Panc1 (cell line): ENCODE data around the gene PSMD13. TPM values are rescaled to one million over a fixed set of nuclear protein-coding genes. Genes with fewer than 3 reads are reported as not detected.

Source experiments
- ATAC-seq: fragments of 200-7000 bp; cut with Tn5 transposase; 2 replicates; pipeline ENCODE4 v1.9.1; 2020; ENCODE audit warnings: mild to moderate bottlenecking, moderate library complexity
- BruUV-seq: library from RNA; stranded (reverse); fragments of 400-500 nt; replicated peaks from 2 replicates; lab custom pipeline; 2021; lab: Mats Ljungman, UMichigan
- CTCF ChIA-PET: fragments of 300-600 bp; sonication (Branson Sonifier 250); formaldehyde crosslinking; loops from one replicate; lab custom pipeline; 2022; ENCODE audit warnings: antibody characterized with exemption; lab: Charles Lee
- POLR2A ChIA-PET: fragments of 300-600 bp; sonication (Branson Sonifier 250); formaldehyde crosslinking; loops from one replicate; lab custom pipeline; 2022; ENCODE audit warnings: antibody characterized with exemption; lab: Charles Lee
- DNase-seq: peaks from one replicate; pipeline ENCODE4 v3.0.0-alpha.2; 2010; ENCODE audit warnings: low read depth, low spot score
- H3K27ac ChIP-seq: 2 replicates; pipeline ENCODE4 v1.5.1; 2011; ENCODE audit warnings: mild to moderate bottlenecking, low read length, inconsistent platforms
- H3K27me3 ChIP-seq: fragments of 200-500 bp; sonication (Bioruptor generic); 2 replicates; pipeline ENCODE4 v1.6.0; 2014; ENCODE audit warnings: low read length, inconsistent platforms; ENCODE audit not compliant: control insufficient read depth, insufficient read depth
- H3K36me3 ChIP-seq: fragments of 200-500 bp; sonication (Bioruptor generic); 2 replicates; pipeline ENCODE4 v1.5.1; 2014; ENCODE audit warnings: inconsistent platforms, mild to moderate bottlenecking, low read length, moderate library complexity; ENCODE audit not compliant: control insufficient read depth, insufficient read depth
- H3K4me1 ChIP-seq: 2 replicates; pipeline ENCODE4 v1.5.1; 2011; ENCODE audit warnings: inconsistent platforms, mild to moderate bottlenecking, low read length, moderate library complexity; ENCODE audit not compliant: control insufficient read depth, insufficient read depth
- H3K4me3 ChIP-seq, 2 experiments: 2 replicates each; pipeline ENCODE4 v1.5.1; 2011 to 2012; ENCODE audit warnings: low read depth in 2 of 2, low read length in 2 of 2, mild to moderate bottlenecking in 2 of 2, inconsistent platforms in 1 of 2, moderate library complexity in 1 of 2
- H3K9me3 ChIP-seq: fragments of 200-500 bp; sonication (Bioruptor generic); 2 replicates; pipeline ENCODE4 v1.5.1; 2014; ENCODE audit warnings: low read depth, mild to moderate bottlenecking, inconsistent platforms, low read length, moderate library complexity; ENCODE audit not compliant: control insufficient read depth, insufficient read depth
- POLR2AphosphoS5 ChIP-seq: IDR thresholded peaks from 2 replicates; pipeline ENCODE4 v1.6.1; 2012; ENCODE audit warnings: mild to moderate bottlenecking, low read depth, low read length, moderate library complexity
- SIN3A ChIP-seq: IDR thresholded peaks from 2 replicates; pipeline ENCODE4 v1.6.1; 2012; ENCODE audit warnings: low read depth, mild to moderate bottlenecking, low read length, moderate library complexity, borderline replicate concordance; ENCODE audit not compliant: insufficient read depth
- TCF7L2 ChIP-seq: IDR thresholded peaks from 2 replicates; pipeline ENCODE4 v1.6.1; 2011; ENCODE audit warnings: mild to moderate bottlenecking, low read depth, low read length, inconsistent platforms
- in situ Hi-C: cut with HindIII; loops from 2 replicates; pipeline ENCODE4 v1.10.0; 2016; ENCODE audit warnings: low sequenced_read_pairs, low pct_unique_long_range_greater_than_20kb
- intact Hi-C: fragments of 100-400 bp; cut with micrococcal nuclease; formaldehyde crosslinking; loops from one replicate; pipeline ENCODE4 v1.10.0; 2022; ENCODE audit not compliant: unreplicated experiment
- total RNA-seq: library from RNA; stranded (reverse); gene quantifications from one replicate; pipeline ENCODE4 v1.2.1, GENCODE V29; 2021; ENCODE audit not compliant: unreplicated experiment
- TF ChIP-seq, protein P1 (sequence below): fragments of 450-650 bp; IDR thresholded peaks from 2 replicates; pipeline ENCODE4 v1.5.1; 2017; ENCODE audit warnings: mild to moderate bottlenecking
- TF ChIP-seq, protein P2 (sequence below), 2 experiments: IDR thresholded peaks; 2 replicates each; pipeline ENCODE4 v1.6.1; 2011 to 2012; ENCODE audit warnings: low read depth in 2 of 2, control low read depth in 1 of 2, low read length in 1 of 2, mild to moderate bottlenecking in 1 of 2, moderate library complexity in 1 of 2; ENCODE audit not compliant: insufficient read depth in 1 of 2

PSMD13 gene
- total RNA-seq, 1 experiment from 2014 or later, result 271 TPM

DNA sequence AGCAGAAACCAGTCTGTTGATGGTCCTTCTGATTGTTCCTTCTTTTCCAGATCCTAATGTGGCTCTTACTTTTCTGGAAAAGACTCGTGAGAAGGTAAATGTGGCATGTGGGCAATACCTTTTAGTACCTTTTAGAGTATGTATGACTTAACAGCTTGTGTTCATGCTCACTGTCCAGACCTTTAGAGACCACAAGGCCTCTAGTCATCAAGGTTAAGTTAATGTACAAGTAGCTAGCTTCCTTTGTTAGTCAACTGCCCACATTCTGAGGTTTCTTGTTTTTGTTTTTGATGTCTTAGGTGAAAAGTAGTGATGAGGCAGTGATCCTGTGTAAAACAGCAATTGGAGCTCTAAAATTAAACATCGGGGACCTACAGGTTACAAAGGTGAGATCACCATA is 7.6 kb downstream of the PSMD13 start:
- peaks cover under 1% of the 10 kb centered on the region; the same call in 1 of the 2 replicates for H3K4me1 ChIP-seq
- intact Hi-C loops (no loop called here), in situ Hi-C loops (no loop called here)
- TF ChIP-seq, protein P1, sequence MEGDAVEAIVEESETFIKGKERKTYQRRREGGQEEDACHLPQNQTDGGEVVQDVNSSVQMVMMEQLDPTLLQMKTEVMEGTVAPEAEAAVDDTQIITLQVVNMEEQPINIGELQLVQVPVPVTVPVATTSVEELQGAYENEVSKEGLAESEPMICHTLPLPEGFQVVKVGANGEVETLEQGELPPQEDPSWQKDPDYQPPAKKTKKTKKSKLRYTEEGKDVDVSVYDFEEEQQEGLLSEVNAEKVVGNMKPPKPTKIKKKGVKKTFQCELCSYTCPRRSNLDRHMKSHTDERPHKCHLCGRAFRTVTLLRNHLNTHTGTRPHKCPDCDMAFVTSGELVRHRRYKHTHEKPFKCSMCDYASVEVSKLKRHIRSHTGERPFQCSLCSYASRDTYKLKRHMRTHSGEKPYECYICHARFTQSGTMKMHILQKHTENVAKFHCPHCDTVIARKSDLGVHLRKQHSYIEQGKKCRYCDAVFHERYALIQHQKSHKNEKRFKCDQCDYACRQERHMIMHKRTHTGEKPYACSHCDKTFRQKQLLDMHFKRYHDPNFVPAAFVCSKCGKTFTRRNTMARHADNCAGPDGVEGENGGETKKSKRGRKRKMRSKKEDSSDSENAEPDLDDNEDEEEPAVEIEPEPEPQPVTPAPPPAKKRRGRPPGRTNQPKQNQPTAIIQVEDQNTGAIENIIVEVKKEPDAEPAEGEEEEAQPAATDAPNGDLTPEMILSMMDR, result no peak
- POLR2A ChIA-PET, result interaction anchor here (0.6 kb wide), 1 partner anchor 35 kb away, joined by 3 read pairs; no protein-coding TSS in a partner anchor
- BruUV-seq, result no TSS peak
- DNase-seq (no peak), ATAC-seq (no peak)
- peaks cover 58% of the 10 kb centered on the region for H3K36me3 ChIP-seq
- CTCF ChIA-PET, result no interaction called here
- no peak overlapping the region for H3K4me3 ChIP-seq
- H3K9me3 ChIP-seq, result no peaks in the 10 kb centered on the region
- H3K27ac ChIP-seq, result no peak overlapping the region
- no peaks in the 10 kb centered on the region for H3K27me3 ChIP-seq

DNA sequence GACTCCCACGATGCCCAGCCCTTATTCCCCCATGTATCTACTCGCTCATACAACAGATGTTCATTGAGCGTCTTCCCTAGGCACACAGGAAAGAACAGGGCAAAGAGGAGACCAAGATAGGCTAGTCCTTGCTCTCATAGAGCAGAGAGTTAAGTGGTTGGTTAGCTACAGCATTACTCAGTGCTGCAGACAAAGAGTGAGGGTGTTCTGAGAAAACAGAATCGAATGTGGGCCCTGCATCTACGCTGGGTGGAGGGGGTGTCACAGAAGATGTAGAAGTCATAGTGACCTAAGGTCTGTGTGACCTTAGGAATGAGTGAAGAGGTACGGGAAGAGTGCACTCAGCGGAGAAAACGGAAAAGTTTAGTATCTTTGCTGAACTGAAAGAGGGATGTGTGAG is 12.3 kb downstream of the PSMD13 start:
- TF ChIP-seq SIN3A (no peak), POLR2AphosphoS5 (no peak), TCF7L2 (no peak)
- TF ChIP-seq, protein P1, result no peak
- TF ChIP-seq, protein P2, sequence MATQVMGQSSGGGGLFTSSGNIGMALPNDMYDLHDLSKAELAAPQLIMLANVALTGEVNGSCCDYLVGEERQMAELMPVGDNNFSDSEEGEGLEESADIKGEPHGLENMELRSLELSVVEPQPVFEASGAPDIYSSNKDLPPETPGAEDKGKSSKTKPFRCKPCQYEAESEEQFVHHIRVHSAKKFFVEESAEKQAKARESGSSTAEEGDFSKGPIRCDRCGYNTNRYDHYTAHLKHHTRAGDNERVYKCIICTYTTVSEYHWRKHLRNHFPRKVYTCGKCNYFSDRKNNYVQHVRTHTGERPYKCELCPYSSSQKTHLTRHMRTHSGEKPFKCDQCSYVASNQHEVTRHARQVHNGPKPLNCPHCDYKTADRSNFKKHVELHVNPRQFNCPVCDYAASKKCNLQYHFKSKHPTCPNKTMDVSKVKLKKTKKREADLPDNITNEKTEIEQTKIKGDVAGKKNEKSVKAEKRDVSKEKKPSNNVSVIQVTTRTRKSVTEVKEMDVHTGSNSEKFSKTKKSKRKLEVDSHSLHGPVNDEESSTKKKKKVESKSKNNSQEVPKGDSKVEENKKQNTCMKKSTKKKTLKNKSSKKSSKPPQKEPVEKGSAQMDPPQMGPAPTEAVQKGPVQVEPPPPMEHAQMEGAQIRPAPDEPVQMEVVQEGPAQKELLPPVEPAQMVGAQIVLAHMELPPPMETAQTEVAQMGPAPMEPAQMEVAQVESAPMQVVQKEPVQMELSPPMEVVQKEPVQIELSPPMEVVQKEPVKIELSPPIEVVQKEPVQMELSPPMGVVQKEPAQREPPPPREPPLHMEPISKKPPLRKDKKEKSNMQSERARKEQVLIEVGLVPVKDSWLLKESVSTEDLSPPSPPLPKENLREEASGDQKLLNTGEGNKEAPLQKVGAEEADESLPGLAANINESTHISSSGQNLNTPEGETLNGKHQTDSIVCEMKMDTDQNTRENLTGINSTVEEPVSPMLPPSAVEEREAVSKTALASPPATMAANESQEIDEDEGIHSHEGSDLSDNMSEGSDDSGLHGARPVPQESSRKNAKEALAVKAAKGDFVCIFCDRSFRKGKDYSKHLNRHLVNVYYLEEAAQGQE (IDR thresholded peaks at IDR 0.05; ENCODE audit: insufficient read depth in 1 of 2, low read depth in 2 of 2, low read length in 1 of 2), result no peak
- Histone ChIP-seq H3K4me1 (no peaks in the 10 kb centered on the region), H3K27ac (no peak overlapping the region), H3K9me3 (no peaks in the 10 kb centered on the region), H3K4me3 (no peak overlapping the region), H3K27me3 (no peaks in the 10 kb centered on the region), H3K36me3 (peaks cover 55% of the 10 kb centered on the region)
- POLR2A ChIA-PET, result no interaction called here
- BruUV-seq, result no TSS peak
- in situ Hi-C loops (no loop called here), intact Hi-C loops (no loop called here)
- DNase-seq (no peak), ATAC-seq (no peak)
- CTCF ChIA-PET, result interaction anchor here (0.8 kb wide), 1 partner anchor 9 kb away, joined by 4 read pairs; no protein-coding TSS in a partner anchor
